CD4-positive, alpha-beta T cell (primary cell): Measurements from ENCODE around the gene IL3RA. TPM values are rescaled to one million over a fixed set of nuclear protein-coding genes. Genes with fewer than 3 reads are reported as not detected.
"Not testable (repeated sequence)": the region's sequence is repeated elsewhere in the genome, so short reads cannot be mapped to it uniquely, and the experiment has no call there.

Experiments used
- ATAC-seq: fragments of 200-7000 bp; cut with Tn5 transposase; one replicate; pipeline ENCODE4 v1.10.0; 2022; ENCODE audit warnings: mild to moderate bottlenecking; ENCODE audit not compliant: poor library complexity
- CTCF ChIA-PET: fragments of 350-600 bp; sonication (Branson Sonifier 250); formaldehyde crosslinking; loops from one replicate; lab custom pipeline; 2021; ENCODE audit warnings: antibody characterized with exemption, inconsistent platforms; lab: Charles Lee
- POLR2A ChIA-PET: fragments of 350-600 bp; sonication (Branson Sonifier 250); formaldehyde crosslinking; loops from one replicate; lab custom pipeline; 2021; ENCODE audit warnings: antibody characterized with exemption, inconsistent platforms; lab: Charles Lee
- DNase-seq, 14 experiments: peaks; one replicate each; pipeline ENCODE4 v3.0.0-alpha.2; 2013 to 2020; ENCODE audit warnings: mixed read lengths in 2 of 14
- H3K27ac ChIP-seq, 2 donors: one replicate each; pipeline versions ENCODE4 v1.5.1 to v1.7.0; 2013; ENCODE audit warnings: low read length in 2 of 2, low read depth in 1 of 2, mild to moderate bottlenecking in 1 of 2
- H3K27me3 ChIP-seq, 2 experiments: 1 replicate in 1 of 2; 2 replicates in 1 of 2; pipeline versions ENCODE4 v1.6.1 to v1.7.0; 2013; ENCODE audit warnings: low read length in 2 of 2, control low read depth in 1 of 2, mild to moderate bottlenecking in 1 of 2, moderate library complexity in 1 of 2; ENCODE audit not compliant: insufficient read depth in 2 of 2, control insufficient read depth in 1 of 2
- H3K36me3 ChIP-seq: one replicate; pipeline ENCODE4 v1.6.1; 2013; ENCODE audit warnings: low read length, control low read depth; ENCODE audit not compliant: insufficient read depth
- H3K4me1 ChIP-seq: one replicate; pipeline ENCODE4 v1.6.1; 2013; ENCODE audit warnings: low read length, control low read depth; ENCODE audit not compliant: insufficient read depth
- H3K4me3 ChIP-seq: one replicate; pipeline ENCODE4 v1.5.1; 2013; ENCODE audit warnings: mild to moderate bottlenecking, low read length, moderate library complexity
- H3K9me3 ChIP-seq, 2 experiments: 1 replicate in 1 of 2; 2 replicates in 1 of 2; pipeline versions ENCODE4 v1.6.1 to v1.7.0; 2013; ENCODE audit warnings: low read length in 2 of 2, mild to moderate bottlenecking in 2 of 2, control low read depth in 1 of 2, moderate library complexity in 1 of 2; ENCODE audit not compliant: control insufficient read depth in 1 of 2, insufficient read depth in 1 of 2
- H3K27ac Mint-ChIP-seq: one replicate; pipeline ENCODE4 v1.8.0; 2020; ENCODE audit warnings: mixed read lengths
- H3K27me3 Mint-ChIP-seq: one replicate; pipeline ENCODE4 v1.8.0; 2021; ENCODE audit warnings: mixed read lengths
- H3K36me3 Mint-ChIP-seq: one replicate; pipeline ENCODE4 v1.8.0; 2021; ENCODE audit warnings: low read depth, mixed read lengths
- H3K4me1 Mint-ChIP-seq: one replicate; pipeline ENCODE4 v1.8.0; 2021; ENCODE audit warnings: low read depth, mixed read lengths
- H3K4me3 Mint-ChIP-seq: one replicate; pipeline ENCODE4 v1.8.0; 2020; ENCODE audit warnings: mild to moderate bottlenecking, mixed read lengths
- H3K9me3 Mint-ChIP-seq: one replicate; pipeline ENCODE4 v1.8.0; 2020; ENCODE audit warnings: mixed read lengths
- intact Hi-C, 2 experiments: fragments of 100-400 bp; cut with DNase I in 1 of 2; cut with micrococcal nuclease in 1 of 2; formaldehyde crosslinking; loops; one replicate each; pipeline versions ENCODE4 v1.15.1 to v1.9.0; 2023 to 2025; cut with DNase I, micrococcal nuclease
- total RNA-seq, 174 experiments: library from RNA in 2 of 174; stranded (reverse) in 2 of 174; gene quantifications; one replicate each; pipeline ENCODE4 v1.2.3 and lab custom pipeline; 2021 to 2026
- TF ChIP-seq, protein P1 (sequence below): fragments of 200-600 bp; IDR thresholded peaks from one replicate; pipeline ENCODE4 v1.8.0; 2022; ENCODE audit warnings: antibody characterized with exemption, mild to moderate bottlenecking

The IL3RA gene
- total RNA-seq, 2 experiments from 2014 or later: 0.45 to 0.49 TPM

DNA sequence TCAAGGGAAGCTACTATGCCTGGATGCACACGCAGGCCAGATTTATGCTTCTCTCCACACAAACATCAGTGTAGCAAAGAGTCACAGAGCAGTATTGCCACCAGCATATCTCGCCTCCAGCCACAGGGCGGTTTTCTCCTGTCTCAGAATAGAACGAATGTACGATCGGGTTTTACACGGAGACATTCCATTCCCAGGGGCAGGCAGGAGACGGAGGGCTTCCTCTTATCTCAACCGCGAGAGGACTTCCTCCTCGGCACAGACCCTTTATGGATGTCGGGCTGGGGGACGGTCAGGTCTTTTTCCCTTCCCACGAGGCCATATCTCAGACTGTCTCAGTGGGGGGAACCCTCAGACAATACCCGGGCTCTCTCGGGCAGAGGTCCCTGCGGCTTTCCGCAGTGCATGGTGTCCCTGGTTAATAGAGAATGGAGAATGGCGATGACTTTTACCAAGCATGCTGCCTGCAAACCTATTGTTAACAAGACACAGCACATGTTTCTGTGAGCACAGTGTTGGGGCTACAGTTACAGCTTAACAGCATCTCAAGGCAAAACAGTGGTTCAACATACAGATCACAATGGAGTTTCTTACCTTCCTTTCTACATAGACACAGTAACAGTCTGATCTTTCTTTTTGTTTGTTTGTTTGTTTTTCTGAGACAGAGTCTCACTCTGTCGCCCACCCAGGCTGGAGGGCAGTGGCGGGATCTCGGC, 43.9 kb upstream of the IL3RA start:
- ChIA-PET POLR2A (no interaction called here), CTCF (no interaction called here)
- Mint-ChIP-seq H3K36me3 (no peaks in the 10 kb centered on the region), H3K9me3 (no peaks in the 10 kb centered on the region), H3K27me3 (peaks cover 13% of the 10 kb centered on the region), H3K4me3 (no peak overlapping the region), H3K27ac (no peak overlapping the region), H3K4me1 (peaks cover 14% of the 10 kb centered on the region)
- no peak overlapping the region for H3K4me3 ChIP-seq
- no peaks in the 10 kb centered on the region for H3K27me3 ChIP-seq
- TF ChIP-seq, protein P1, sequence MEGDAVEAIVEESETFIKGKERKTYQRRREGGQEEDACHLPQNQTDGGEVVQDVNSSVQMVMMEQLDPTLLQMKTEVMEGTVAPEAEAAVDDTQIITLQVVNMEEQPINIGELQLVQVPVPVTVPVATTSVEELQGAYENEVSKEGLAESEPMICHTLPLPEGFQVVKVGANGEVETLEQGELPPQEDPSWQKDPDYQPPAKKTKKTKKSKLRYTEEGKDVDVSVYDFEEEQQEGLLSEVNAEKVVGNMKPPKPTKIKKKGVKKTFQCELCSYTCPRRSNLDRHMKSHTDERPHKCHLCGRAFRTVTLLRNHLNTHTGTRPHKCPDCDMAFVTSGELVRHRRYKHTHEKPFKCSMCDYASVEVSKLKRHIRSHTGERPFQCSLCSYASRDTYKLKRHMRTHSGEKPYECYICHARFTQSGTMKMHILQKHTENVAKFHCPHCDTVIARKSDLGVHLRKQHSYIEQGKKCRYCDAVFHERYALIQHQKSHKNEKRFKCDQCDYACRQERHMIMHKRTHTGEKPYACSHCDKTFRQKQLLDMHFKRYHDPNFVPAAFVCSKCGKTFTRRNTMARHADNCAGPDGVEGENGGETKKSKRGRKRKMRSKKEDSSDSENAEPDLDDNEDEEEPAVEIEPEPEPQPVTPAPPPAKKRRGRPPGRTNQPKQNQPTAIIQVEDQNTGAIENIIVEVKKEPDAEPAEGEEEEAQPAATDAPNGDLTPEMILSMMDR: no peak
- H3K36me3 ChIP-seq: no peaks in the 10 kb centered on the region
- DNase-seq: no peak
- H3K9me3 ChIP-seq: peaks cover 0 to 15% of the 10 kb centered on the region in 2 experiments
- intact Hi-C loops: no loop called here
- no peak overlapping the region for H3K27ac ChIP-seq
- no peak for ATAC-seq
- no peaks in the 10 kb centered on the region for H3K4me1 ChIP-seq

DNA sequence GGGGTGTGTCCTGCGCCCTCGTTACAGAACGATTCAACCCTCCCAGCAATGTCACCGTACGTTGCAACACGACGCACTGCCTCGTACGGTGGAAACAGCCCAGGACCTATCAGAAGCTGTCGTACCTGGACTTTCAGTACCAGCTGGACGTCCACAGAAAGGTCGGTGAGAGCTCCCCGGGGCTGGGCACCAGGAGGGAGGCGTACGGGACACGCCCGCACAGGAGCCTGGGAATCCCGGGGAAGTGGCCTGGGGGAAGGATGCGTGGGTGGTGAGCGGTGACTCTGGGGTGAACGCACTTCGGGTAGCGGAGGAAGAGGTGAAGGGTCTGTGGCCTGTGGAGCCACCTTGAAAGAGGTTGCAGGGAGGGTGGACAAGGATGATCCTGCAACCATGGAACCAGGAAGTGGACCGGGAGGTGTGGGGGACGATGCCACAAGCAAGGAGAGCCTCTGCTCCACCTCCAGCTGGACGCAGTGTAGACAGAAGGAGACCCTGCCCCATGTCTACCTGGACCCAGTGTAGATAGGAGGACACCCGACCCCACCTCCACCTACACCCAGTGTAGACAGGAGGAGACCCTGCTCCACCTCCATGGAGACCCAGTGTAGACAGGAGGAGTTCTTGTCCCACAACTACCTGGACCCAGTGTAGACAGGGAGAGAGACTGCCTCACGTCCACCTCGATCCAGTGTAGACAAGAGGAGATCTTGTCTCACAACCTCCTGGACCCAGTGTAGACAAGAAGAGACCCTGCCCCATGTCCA, 42.1 kb upstream of the IL3RA start:
- Mint-ChIP-seq H3K27ac (no peak overlapping the region), H3K36me3 (no peaks in the 10 kb centered on the region), H3K4me3 (no peak overlapping the region), H3K4me1 (peaks cover 14% of the 10 kb centered on the region), H3K27me3 (peaks cover 20% of the 10 kb centered on the region), H3K9me3 (no peaks in the 10 kb centered on the region)
- ChIA-PET CTCF (no interaction called here), POLR2A (no interaction called here)
- no peak for ATAC-seq
- TF ChIP-seq, protein P1: no peak
- Histone ChIP-seq H3K4me3 (no peak overlapping the region), H3K4me1 (no peaks in the 10 kb centered on the region), H3K9me3 (peaks cover 0 to 9% of the 10 kb centered on the region in 2 experiments), H3K36me3 (no peaks in the 10 kb centered on the region), H3K27me3 (no peaks in the 10 kb centered on the region), H3K27ac (no peak overlapping the region)
- DNase-seq: no peak
- intact Hi-C loops: no loop called here

DNA sequence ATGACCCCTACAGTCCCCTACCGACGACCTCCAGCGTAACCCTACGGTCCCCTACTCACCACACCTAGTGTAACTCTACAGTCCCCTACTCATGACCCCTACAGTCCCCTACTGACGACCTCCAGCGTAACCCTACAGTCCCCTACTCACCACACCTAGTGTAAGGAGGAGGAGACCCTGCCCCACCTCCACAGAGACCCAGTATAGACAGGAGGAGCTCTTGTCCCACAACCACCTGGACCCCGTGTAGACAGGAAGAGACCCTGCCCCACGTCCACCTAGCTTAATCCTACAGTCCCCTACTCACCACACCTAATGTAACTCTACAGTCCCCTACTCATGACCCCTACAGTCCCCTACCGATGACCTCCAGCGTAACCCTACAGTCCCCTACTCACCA, 41.0 kb upstream of the IL3RA start:
- Mint-ChIP-seq H3K4me1 (peaks cover 14% of the 10 kb centered on the region), H3K4me3 (no peak overlapping the region), H3K27ac (no peak overlapping the region), H3K9me3 (no peaks in the 10 kb centered on the region), H3K27me3 (peaks cover 20% of the 10 kb centered on the region), H3K36me3 (no peaks in the 10 kb centered on the region)
- CTCF ChIA-PET: no interaction called here
- Histone ChIP-seq H3K27me3 (no peaks in the 10 kb centered on the region), H3K4me3 (no peak overlapping the region), H3K9me3 (peaks cover 0 to 10% of the 10 kb centered on the region in 2 experiments), H3K36me3 (no peaks in the 10 kb centered on the region), H3K4me1 (no peaks in the 10 kb centered on the region), H3K27ac (no peak overlapping the region)
- no peak for ATAC-seq
- TF ChIP-seq, protein P1: no peak
- POLR2A ChIA-PET: no interaction called here
- no peak for DNase-seq
- intact Hi-C loops: no loop called here

DNA sequence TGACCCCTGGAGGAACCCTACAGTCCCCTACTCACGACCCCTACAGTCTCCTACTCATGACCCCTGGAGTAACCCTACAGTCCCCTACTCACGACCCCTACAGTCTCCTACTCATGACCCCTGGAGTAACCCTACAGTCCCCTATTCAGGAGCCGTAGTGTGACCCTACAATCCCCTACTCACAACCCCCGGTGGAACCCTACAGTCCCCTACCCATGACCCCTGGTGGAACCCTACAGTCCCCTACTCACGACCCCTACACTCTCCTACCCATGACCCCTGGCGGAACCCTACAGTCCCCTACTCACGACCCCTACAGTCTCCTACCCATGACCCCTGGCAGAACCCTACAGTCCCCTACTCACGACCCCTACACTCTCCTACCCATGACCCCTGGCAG, 39.0 kb upstream of the IL3RA start:
- DNase-seq, ATAC-seq, H3K36me3 Mint-ChIP-seq, H3K27ac Mint-ChIP-seq, CTCF ChIA-PET, H3K9me3 Mint-ChIP-seq, H3K36me3 ChIP-seq, H3K27me3 ChIP-seq, H3K4me1 Mint-ChIP-seq, H3K4me1 ChIP-seq, intact Hi-C loops, H3K4me3 Mint-ChIP-seq, H3K4me3 ChIP-seq, H3K27ac ChIP-seq, POLR2A ChIA-PET: not testable (repeated sequence)
- peaks cover 20% of the 10 kb centered on the region for H3K27me3 Mint-ChIP-seq
- H3K9me3 ChIP-seq: peaks cover 0 to 11% of the 10 kb centered on the region in 2 experiments
